Activated T-cell treated with anti-CD3 and anti-CD28 coated beads, Interleukin-2, amount 50 U/mL, for 24 hours (primary cell): ENCODE data around the gene SLC45A3.
A peak's percentile ranks its signal among the peaks of the same experiment; 100 is the strongest.
"Not testable (repeated sequence)": the region's sequence is repeated elsewhere in the genome, so short reads cannot be mapped to it uniquely, and the experiment has no call there.

ENCODE experiments used
- DNase-seq: peaks from one replicate; pipeline ENCODE4 v3.0.0-alpha.2; 2020
- H3K27ac Mint-ChIP-seq: 2 replicates; pipeline ENCODE4 v1.8.0; 2020; ENCODE audit warnings: mild to moderate bottlenecking, mixed read lengths
- H3K27me3 Mint-ChIP-seq: 2 replicates; pipeline ENCODE4 v1.8.0; 2020; ENCODE audit warnings: mixed read lengths
- H3K36me3 Mint-ChIP-seq: 2 replicates; pipeline ENCODE4 v1.8.0; 2020; ENCODE audit warnings: low read depth, mixed read lengths
- H3K4me1 Mint-ChIP-seq: 2 replicates; pipeline ENCODE4 v1.8.0; 2020; ENCODE audit warnings: low read depth, mixed read lengths
- H3K4me3 Mint-ChIP-seq: 2 replicates; pipeline ENCODE4 v1.8.0; 2020; ENCODE audit warnings: mild to moderate bottlenecking, moderate library complexity, mixed read lengths
- H3K9me3 Mint-ChIP-seq: 2 replicates; pipeline ENCODE4 v1.8.0; 2020; ENCODE audit warnings: mixed read lengths

Gene SLC45A3, protein sequence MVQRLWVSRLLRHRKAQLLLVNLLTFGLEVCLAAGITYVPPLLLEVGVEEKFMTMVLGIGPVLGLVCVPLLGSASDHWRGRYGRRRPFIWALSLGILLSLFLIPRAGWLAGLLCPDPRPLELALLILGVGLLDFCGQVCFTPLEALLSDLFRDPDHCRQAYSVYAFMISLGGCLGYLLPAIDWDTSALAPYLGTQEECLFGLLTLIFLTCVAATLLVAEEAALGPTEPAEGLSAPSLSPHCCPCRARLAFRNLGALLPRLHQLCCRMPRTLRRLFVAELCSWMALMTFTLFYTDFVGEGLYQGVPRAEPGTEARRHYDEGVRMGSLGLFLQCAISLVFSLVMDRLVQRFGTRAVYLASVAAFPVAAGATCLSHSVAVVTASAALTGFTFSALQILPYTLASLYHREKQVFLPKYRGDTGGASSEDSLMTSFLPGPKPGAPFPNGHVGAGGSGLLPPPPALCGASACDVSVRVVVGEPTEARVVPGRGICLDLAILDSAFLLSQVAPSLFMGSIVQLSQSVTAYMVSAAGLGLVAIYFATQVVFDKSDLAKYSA

DNA sequence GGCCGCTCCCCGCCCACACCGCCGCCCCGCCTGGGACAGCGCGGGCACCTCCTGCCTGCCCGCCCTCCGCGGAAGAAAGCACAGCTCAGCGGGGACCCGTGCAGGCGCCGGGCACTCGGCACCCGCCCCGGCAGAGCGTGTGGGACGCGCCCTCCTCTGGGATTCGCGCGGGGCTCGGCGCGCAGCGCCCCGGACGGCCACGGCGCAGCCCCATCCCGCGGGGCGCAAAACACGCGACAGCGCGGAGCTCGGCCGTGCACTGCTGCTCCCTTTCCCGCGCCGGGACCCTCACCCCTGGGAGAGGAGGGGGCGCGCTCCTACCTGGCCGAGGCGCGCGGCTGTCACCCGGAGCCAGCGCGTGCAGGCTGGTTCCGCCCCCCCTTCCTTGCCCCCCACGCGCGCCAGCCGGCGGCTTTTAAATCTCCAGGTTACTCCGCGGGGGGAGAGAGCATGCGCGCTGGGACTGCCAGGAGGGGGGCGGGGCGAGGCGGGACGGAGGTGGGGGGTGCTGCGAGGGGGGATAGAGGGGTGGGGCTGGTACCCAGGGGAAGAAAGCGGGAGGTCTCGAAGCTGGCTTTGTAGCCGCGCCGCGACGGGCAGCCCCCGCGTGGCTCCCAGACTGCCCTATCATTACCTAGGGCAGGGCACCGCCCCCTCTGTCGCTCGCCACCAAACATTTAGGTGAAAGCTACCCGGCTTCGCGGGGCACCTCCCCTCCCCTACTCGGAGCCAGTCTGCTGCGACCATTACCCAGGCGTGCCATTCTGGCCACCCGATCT, at the start of gene SLC45A3:
TSS of gene SLC45A3 (minus strand) at position 437 of the 779 bp plus-strand sequence. CDS start 15,853 bp downstream, outside the sequence.
- Mint-ChIP-seq H3K9me3 (no peaks in the 10 kb centered on the region), H3K36me3 (no peaks in the 10 kb centered on the region), H3K4me3 (peak within 1 kb of the TSS; percentile 76), H3K4me1 (peaks cover 12% of the 10 kb centered on the region), H3K27me3 (peaks cover 32% of the 10 kb centered on the region), H3K27ac (peak within 1 kb of the TSS; percentile 14)
- DNase-seq: peak; percentile 67

DNA sequence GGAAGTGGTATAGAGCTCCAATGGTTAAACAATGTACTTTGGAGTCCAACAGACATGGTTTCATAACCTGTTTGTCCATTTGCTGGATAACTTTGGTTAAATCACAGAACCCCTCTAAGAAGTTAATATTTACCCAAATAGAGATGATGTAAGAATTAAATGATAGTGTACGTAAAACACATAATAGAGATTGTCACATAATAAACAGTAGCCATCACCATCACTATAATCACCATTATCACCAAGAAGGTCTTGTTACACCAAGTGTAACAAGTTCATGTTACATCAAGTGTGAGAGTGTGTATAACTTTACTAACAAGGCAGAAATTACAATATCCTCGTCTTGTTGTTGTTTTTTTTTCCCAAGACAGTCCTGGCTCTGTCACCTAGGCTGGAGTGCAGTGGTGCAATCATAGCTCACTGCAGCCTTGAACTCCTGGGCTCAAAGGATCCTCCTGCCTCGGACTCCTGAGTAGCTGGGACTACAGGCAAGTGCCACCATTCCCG, 46.4 kb upstream of the SLC45A3 start:
- no peak overlapping the region for H3K27ac Mint-ChIP-seq

DNA sequence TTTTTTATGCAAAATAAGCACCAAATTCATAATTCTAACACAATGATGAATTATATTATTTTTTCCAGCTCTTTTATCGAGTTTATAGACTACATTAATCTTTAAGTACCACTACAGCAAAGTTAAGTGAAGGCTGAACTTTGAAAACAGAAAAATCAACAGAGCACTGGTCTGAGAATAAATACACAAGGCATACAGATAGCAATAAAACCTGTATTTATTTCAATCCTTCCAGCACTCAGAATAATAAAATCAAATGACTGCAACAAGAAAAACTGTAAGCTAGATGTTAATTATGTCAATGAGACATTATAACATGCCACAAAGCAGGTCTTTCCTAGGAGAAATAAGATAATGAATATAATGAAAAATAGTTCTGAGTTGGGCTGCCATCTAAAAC, 45.2 kb upstream of the SLC45A3 start:
- H3K4me3 Mint-ChIP-seq: no peak overlapping the region
- H3K4me1 Mint-ChIP-seq: peaks cover 29% of the 10 kb centered on the region
- no peaks in the 10 kb centered on the region for H3K9me3 Mint-ChIP-seq
- no peak overlapping the region for H3K27ac Mint-ChIP-seq
- DNase-seq: no peak
- no peaks in the 10 kb centered on the region for H3K27me3 Mint-ChIP-seq
- H3K36me3 Mint-ChIP-seq: peaks cover 91% of the 10 kb centered on the region

More for the DNA sequence above, 46.4 kb upstream of the SLC45A3 start:
- no peaks in the 10 kb centered on the region for H3K9me3 Mint-ChIP-seq
- peaks cover 33% of the 10 kb centered on the region for H3K4me1 Mint-ChIP-seq
- peaks cover 89% of the 10 kb centered on the region for H3K36me3 Mint-ChIP-seq
- no peak overlapping the region for H3K4me3 Mint-ChIP-seq
- no peaks in the 10 kb centered on the region for H3K27me3 Mint-ChIP-seq
- no peak for DNase-seq

DNA sequence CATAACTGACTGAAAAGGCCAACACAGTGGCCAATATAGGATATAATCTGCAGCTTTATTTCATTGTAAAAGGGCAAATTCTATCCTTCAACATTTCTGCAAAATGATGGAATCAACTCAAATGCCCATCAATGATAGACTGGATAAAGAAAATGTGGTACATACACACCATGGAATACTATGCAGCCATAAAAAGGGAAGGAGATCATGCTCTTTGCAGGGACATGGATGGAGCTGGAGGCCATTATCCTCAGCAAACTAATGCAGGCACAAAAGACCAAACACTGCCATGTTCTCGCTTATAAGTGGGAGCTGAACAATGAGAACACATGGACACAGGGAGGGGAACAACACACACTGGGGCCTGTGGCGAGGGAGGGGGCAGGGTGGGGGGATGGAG, 40.4 kb upstream of the SLC45A3 start:
- Mint-ChIP-seq H3K4me1 (peaks cover 40% of the 10 kb centered on the region), H3K27ac (peak overlapping the region; percentile 87), H3K36me3 (peaks cover 94% of the 10 kb centered on the region)
- not testable (repeated sequence) for H3K9me3 Mint-ChIP-seq, H3K4me3 Mint-ChIP-seq, DNase-seq, H3K27me3 Mint-ChIP-seq

DNA sequence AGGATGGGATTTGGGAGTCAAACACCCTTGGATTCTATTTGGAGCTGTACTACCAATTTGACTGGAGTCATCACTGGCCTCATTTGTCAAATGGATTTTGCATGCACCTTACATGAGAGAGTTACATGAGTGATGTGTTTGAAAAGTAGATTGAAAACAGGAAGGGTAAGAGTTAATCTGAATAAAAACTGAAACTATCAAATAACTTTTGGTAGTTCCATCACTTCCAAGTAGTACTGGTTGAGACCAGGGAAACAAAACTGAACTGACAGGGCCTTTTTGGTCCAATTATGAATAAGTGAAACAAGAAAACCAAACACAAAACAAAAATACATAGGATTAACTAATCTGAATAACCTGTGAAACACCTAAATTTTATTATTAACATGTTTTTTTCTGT, 39.5 kb upstream of the SLC45A3 start:
- Mint-ChIP-seq H3K36me3 (peaks cover 94% of the 10 kb centered on the region), H3K4me3 (no peak overlapping the region), H3K27ac (peak overlapping the region; percentile 87), H3K27me3 (no peaks in the 10 kb centered on the region), H3K4me1 (peaks cover 37% of the 10 kb centered on the region), H3K9me3 (no peaks in the 10 kb centered on the region)
- no peak for DNase-seq

DNA sequence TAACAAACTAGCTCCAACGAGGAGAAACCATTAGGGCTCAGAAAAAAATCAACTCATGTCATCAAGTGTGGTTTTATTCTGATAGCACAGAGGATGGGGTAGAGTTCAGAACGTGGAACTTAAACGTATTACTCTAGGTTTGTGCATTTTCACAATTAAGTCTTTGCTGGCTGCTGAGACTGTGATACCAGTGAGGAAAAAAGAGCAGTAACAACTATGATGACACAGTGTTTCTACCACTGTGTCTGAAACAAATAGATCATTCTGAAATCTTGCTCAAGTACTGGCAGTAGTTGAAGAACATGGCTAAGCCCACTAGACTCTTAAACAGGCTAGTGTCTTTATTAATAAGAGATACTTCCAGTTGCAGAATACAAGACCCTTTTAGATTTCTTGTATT, 38.7 kb upstream of the SLC45A3 start:
- H3K4me1 Mint-ChIP-seq: peaks cover 39% of the 10 kb centered on the region
- H3K9me3 Mint-ChIP-seq: no peaks in the 10 kb centered on the region
- DNase-seq: no peak
- H3K27me3 Mint-ChIP-seq: no peaks in the 10 kb centered on the region
- no peak overlapping the region for H3K4me3 Mint-ChIP-seq
- H3K27ac Mint-ChIP-seq: peak overlapping the region; percentile 87
- peaks cover 94% of the 10 kb centered on the region for H3K36me3 Mint-ChIP-seq

DNA sequence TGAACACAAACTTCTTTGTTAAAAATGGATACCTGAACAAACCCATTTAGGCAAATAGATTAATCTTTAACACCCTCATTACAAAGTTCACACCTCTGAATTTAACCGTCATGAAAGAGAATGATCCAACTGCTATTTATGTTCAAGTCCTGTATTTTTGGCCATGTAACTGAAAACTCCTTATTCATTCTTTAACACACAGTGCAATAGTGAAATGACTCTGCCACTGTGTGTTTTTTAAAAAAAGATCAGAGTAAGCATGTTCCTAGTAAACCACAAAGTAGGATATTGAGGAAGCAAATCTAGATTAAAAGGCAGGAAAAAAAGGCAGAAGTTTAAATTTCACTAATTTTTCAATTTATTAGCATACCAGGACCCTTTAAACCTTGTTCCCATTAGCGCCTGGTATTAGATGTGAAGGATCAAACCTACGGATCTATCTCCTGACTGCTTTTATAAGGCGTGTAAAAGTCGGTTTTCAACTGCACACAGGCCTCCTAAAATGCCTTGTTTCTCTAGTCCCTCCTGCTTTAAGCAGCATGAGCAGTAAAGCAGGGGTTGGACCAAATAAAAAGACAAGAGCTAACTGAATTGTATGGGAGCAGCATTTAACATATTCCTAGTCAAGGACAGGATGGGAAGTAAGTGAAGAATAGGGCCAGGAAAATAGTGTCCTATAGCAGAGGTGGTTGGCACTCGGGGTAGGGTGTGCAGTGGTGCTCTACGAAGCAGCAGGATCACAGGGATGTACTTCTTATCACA, 36.2 kb upstream of the SLC45A3 start:
- H3K4me1 Mint-ChIP-seq: peaks cover 42% of the 10 kb centered on the region
- no peak overlapping the region for H3K27ac Mint-ChIP-seq
- no peaks in the 10 kb centered on the region for H3K9me3 Mint-ChIP-seq
- H3K27me3 Mint-ChIP-seq: no peaks in the 10 kb centered on the region
- DNase-seq: no peak
- peaks cover 77% of the 10 kb centered on the region for H3K36me3 Mint-ChIP-seq
- no peak overlapping the region for H3K4me3 Mint-ChIP-seq

DNA sequence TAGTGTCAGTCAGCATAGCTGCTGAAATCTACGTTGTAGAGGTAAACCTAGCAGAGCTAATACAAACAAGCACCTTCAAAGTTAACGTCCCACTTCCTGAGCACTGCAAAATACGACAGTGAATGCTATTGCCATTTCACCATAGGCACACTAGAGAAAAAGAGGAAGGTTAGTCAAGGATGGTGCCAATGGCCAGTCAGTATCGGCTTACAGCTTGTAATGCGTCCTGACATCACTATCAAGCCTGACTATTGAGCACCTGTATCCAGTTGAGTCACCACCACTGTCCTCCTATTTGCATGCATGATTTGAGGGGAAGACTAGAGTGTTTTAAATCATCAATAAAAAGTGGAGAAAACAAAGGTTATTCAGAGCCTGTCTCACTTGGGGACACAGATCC, 35.3 kb upstream of the SLC45A3 start:
- Mint-ChIP-seq H3K27me3 (no peaks in the 10 kb centered on the region), H3K9me3 (no peaks in the 10 kb centered on the region), H3K27ac (peak overlapping the region; percentile 38), H3K4me3 (no peak overlapping the region), H3K36me3 (peaks cover 76% of the 10 kb centered on the region), H3K4me1 (peaks cover 46% of the 10 kb centered on the region)
- DNase-seq: no peak

DNA sequence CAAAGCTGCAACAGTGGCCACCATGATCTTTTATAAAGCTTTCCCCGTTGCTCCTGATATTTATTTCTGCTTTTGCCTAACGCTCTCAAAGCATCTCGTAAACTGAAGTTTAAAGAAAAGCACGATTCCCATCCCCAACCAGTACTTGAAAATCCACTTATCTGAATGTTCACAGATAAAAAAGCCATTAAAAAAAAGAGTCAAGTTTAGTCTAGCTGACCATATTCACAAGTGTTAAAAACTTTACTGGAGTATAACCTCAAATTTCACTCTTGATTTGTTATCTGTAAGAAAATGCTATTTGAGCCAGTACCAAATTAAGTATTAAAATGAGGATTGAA, 34.6 kb upstream of the SLC45A3 start:
- H3K9me3 Mint-ChIP-seq: no peaks in the 10 kb centered on the region
- no peak overlapping the region for H3K4me3 Mint-ChIP-seq
- H3K27me3 Mint-ChIP-seq: no peaks in the 10 kb centered on the region
- H3K36me3 Mint-ChIP-seq: peaks cover 75% of the 10 kb centered on the region
- DNase-seq: no peak
- H3K27ac Mint-ChIP-seq: peak overlapping the region; percentile 38
- H3K4me1 Mint-ChIP-seq: peaks cover 38% of the 10 kb centered on the region

DNA sequence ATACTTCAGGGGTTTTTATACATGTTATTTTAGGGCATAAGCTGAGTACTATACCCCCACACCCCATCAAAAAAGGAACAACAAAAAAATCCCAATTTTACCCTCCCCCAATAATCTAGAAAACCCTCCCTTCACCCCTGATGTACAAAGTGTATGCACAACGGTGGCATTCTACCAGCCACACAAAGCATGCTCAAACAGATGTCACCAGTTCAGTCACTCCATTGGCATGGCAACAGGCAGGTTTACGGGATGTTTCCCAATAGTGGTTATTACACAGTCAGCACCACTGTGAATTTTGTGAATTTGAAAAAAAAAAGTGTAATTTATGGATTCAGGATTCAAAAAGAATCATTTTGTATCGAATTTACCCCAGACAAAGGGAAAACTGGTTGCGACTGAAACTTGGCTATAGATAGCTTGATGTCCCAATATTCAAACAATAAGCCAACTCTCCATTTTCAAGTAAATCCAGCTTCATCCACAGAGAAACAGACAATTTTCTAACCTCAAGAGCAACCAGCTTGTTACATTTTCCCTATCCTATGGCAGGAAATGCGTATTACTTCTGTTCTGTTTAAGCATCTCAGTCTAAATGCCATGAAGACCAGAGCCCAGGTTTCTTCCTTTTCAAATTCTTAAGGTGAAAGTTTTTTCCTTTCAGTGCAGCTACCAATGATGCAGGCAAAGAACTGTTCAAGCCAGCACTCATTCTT, 34.0 kb upstream of the SLC45A3 start:
- peaks cover 73% of the 10 kb centered on the region for H3K36me3 Mint-ChIP-seq
- H3K27me3 Mint-ChIP-seq: no peaks in the 10 kb centered on the region
- H3K4me1 Mint-ChIP-seq: peaks cover 33% of the 10 kb centered on the region
- H3K9me3 Mint-ChIP-seq: no peaks in the 10 kb centered on the region
- no peak overlapping the region for H3K27ac Mint-ChIP-seq
- H3K4me3 Mint-ChIP-seq: no peak overlapping the region
- DNase-seq: no peak

DNA sequence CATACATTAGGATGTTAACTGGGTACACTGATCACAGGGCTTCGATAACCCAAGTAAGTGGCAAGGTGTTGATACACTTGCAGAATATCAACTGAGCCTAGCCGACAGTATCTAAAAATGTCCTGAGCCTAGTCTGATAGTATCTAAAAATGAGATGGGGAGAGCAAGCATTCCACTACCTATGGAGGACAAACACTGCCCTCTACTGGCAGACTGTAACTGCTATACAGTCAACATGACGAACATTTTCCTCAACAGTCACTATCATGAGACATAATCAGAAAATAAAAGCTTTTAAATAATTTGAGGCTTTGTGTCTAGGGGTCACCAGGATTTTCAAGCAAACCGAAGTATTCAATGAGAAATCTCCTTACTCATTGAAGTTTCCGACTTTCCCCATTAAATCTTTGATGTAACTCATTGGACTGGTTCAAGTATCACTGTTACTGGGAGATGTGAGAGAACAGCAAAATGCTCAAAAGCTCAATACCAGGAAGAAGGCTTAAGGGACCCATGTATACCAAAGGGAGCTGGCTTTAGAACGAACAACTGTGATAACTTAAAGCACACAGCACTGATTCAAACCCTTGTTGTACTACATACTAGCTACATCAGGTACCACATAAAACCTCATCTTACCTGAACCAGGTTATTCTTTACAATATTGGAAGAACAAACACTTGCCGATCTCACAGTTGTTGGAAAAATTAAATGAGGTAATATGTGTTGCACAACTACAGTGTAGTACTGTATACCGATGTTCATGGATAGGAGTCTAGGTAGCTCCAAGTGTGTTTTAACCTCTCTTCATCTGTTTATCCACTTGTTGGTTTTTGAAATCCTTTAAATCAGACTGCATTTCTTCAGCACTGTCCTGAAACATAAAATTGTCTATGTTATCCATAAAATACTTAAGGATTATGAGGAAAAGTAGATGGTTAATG, 31.1 kb upstream of the SLC45A3 start:
- H3K27ac Mint-ChIP-seq: peak overlapping the region; percentile 66
- no peaks in the 10 kb centered on the region for H3K27me3 Mint-ChIP-seq
- H3K4me3 Mint-ChIP-seq: no peak overlapping the region
- H3K36me3 Mint-ChIP-seq: peaks cover 63% of the 10 kb centered on the region
- DNase-seq: no peak
- H3K4me1 Mint-ChIP-seq: peaks cover 14% of the 10 kb centered on the region
- H3K9me3 Mint-ChIP-seq: no peaks in the 10 kb centered on the region

DNA sequence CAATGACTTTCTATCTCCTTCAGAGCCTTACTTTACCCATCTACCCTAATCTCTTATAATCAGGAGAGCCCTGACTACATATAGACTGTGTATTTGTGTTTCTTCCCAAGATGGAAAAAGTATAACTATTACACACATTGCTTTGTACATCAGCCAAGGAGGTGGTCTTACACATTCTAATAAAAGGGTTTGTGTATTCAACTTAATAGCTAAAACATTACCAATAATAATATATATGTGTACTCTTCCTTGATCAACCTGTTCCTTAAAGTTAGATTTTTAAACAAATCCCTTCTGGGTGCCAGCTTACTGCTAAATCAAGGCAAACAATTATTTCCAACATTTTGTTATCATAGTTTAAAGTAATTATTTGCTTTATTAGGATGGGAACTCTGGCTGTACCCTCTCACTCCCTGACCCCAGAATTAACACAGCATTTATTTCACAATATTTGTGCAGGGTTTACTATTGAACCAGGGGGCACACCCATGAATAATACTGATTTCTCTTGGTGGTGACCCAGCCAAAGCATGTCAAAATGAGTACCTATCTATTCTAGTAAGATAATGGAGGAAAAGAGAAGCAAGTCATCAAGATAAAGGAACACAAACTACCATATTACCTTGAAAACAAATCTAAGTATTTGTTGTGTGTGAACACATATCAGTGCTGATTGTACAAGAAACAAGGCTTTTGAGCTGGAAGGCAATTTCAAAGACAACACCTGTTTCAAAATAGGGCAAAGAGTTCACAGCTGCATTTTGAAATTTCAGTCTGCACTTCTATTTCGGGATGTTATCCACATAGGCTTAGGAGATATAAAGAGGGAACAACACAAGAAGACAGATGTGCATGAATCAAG, 30.1 kb upstream of the SLC45A3 start:
- Mint-ChIP-seq H3K4me3 (no peak overlapping the region), H3K27ac (no peak overlapping the region), H3K27me3 (no peaks in the 10 kb centered on the region), H3K4me1 (peaks cover 14% of the 10 kb centered on the region), H3K36me3 (peaks cover 54% of the 10 kb centered on the region), H3K9me3 (no peaks in the 10 kb centered on the region)
- no peak for DNase-seq
